Measurements from ENCODE around the gene FNDC3B. TPM values are rescaled to one million over a fixed set of nuclear protein-coding genes. Genes with fewer than 3 reads are reported as not detected.

FNDC3B gene
- total and polyA plus RNA-seq, 2 of the 8 experiments (the other 6 are each of a cell fraction or from before 2014, with no cell fraction given), result 14.1 to 44.4 TPM

GRCh38 chr3:172236771-172237742, 197.7 kb downstream of the FNDC3B start:
- H4K8ac ChIP-seq (ENCODE audit: extremely low read depth, insufficient read depth, low read length), result no peak overlapping the region
- no peak overlapping the region for H4K91ac ChIP-seq (replicated peaks; ENCODE audit: insufficient read length, low read length)
- H2BK12ac ChIP-seq (ENCODE audit: low read depth, low read length), result no peak overlapping the region
- no peak overlapping the region for H2BK120ac ChIP-seq (replicated peaks; ENCODE audit: low read depth, low read length)
- H2AFZ ChIP-seq (ENCODE audit: low read length), result no peak overlapping the region
- H3K27ac ChIP-seq (ENCODE audit: low read depth, low read length), result no peak overlapping the region
- no peak overlapping the region for H3K56ac ChIP-seq (replicated peaks; ENCODE audit: insufficient read length, low read depth, low read length)
- FAIRE-seq, result no peak
- no peaks in the 10 kb centered on the region for H3K27me3 ChIP-seq (replicated peaks in 1 of 4; ENCODE audit: control insufficient read depth in 3 of 4, extremely low read depth in 1 of 4, insufficient read depth in 3 of 4, low read length in 3 of 4)
- H3K23ac ChIP-seq (ENCODE audit: insufficient read length), result no peak overlapping the region
- ChIA-PET CTCF (ENCODE audit: partially characterized antibody) (interaction anchor here (0.6 to 2.1 kb wide), 3 partner anchors 9 to 412 kb away, joined by 3 to 4 read pairs (median 4); no protein-coding TSS in a partner anchor), POLR2A (ENCODE audit: partially characterized antibody) (no interaction called here)
- H3K4me1 ChIP-seq (replicated peaks in 1 of 4; ENCODE audit: control insufficient read depth in 3 of 4, insufficient read depth in 4 of 4, low read length in 3 of 4), result no peaks in the 10 kb centered on the region
- no peak overlapping the region for H2BK20ac ChIP-seq (ENCODE audit: low read length)
- H3K79me2 ChIP-seq (ENCODE audit: control insufficient read depth in 1 of 2, insufficient read depth in 2 of 2, low read length in 2 of 2), result peaks cover 0 to 5% of the 10 kb centered on the region in 2 experiments; a peak in 3 of 4 replicates
- no peaks in the 10 kb centered on the region for H4K20me1 ChIP-seq (replicated peaks in 1 of 2; ENCODE audit: control insufficient read depth in 1 of 2, insufficient read depth in 2 of 2, low read length in 2 of 2)
- DNase-seq (ENCODE audit: low read depth in 1 of 2, low spot score in 2 of 2), result no peak
- TF ChIP-seq SP2 (IDR thresholded peaks at IDR 0.05; ENCODE audit: low read length) (no peak), CEBPB (IDR thresholded peaks at IDR 0.05; ENCODE audit: low read depth, low read length) (no peak), RNF2 (IDR thresholded peaks at IDR 0.05; ENCODE audit: borderline replicate concordance, low read depth, low read length, missing control alignments, poor library complexity, severe bottlenecking) (no peak), SP1 (IDR thresholded peaks at IDR 0.05; ENCODE audit: low read depth, low read length) (no peak), SIX5 (IDR thresholded peaks at IDR 0.05; ENCODE audit: low read depth, low read length) (no peak), SUZ12 (IDR thresholded peaks at IDR 0.05; ENCODE audit: low read length) (no peak), SRF (IDR thresholded peaks at IDR 0.05; ENCODE audit: low read depth, low read length) (no peak)
- TF ChIP-seq, protein P1, sequence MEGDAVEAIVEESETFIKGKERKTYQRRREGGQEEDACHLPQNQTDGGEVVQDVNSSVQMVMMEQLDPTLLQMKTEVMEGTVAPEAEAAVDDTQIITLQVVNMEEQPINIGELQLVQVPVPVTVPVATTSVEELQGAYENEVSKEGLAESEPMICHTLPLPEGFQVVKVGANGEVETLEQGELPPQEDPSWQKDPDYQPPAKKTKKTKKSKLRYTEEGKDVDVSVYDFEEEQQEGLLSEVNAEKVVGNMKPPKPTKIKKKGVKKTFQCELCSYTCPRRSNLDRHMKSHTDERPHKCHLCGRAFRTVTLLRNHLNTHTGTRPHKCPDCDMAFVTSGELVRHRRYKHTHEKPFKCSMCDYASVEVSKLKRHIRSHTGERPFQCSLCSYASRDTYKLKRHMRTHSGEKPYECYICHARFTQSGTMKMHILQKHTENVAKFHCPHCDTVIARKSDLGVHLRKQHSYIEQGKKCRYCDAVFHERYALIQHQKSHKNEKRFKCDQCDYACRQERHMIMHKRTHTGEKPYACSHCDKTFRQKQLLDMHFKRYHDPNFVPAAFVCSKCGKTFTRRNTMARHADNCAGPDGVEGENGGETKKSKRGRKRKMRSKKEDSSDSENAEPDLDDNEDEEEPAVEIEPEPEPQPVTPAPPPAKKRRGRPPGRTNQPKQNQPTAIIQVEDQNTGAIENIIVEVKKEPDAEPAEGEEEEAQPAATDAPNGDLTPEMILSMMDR (IDR thresholded peaks at IDR 0.05; ENCODE audit: control extremely low read depth in 1 of 3, insufficient read depth in 1 of 3, low read depth in 1 of 3, low read length in 3 of 3), result no peak
- no peak overlapping the region for H3K18ac ChIP-seq (ENCODE audit: extremely low read depth, low read length)
- no peak overlapping the region for H2AK5ac ChIP-seq (ENCODE audit: low read depth, low read length)
- H3K36me3 ChIP-seq (ENCODE audit: control insufficient read depth in 2 of 4, insufficient read depth in 4 of 4, low read length in 3 of 4), result peaks cover 0 to 12% (median 3%) of the 10 kb centered on the region in 4 experiments; a peak in 4 of 8 replicates
- no peak overlapping the region for H2BK5ac ChIP-seq (ENCODE audit: low read depth, low read length)
- no peak overlapping the region for H3K9ac ChIP-seq (replicated peaks in 1 of 4; ENCODE audit: extremely low read depth in 1 of 4, low read depth in 3 of 4, low read length in 3 of 4)
- 87% methylated on average over 5 of the region's 5 CpGs; no CpG with 5 or more reads in 1 of the 2 experiments for WGBS, 2 experiments (ENCODE audit: extremely low coverage in 1 of 2, insufficient coverage in 1 of 2, insufficient read length in 1 of 2, insufficient replicate concordance in 2 of 2, low coverage in 1 of 2, low lambda C conversion rate in 2 of 2, missing lambda C conversion rate in 1 of 2)
- no peak overlapping the region for H3K4me3 ChIP-seq (ENCODE audit: extremely low read depth in 1 of 4, insufficient read depth in 2 of 4, low read depth in 3 of 4, low read length in 4 of 4)
- no peak overlapping the region for H2BK15ac ChIP-seq (ENCODE audit: low read length)
- no peak overlapping the region for H3K14ac ChIP-seq (ENCODE audit: insufficient read length)
- peaks cover 13 to 16% of the 10 kb centered on the region in 2 experiments for H3K9me3 ChIP-seq (ENCODE audit: insufficient read depth in 2 of 2, low read depth in 1 of 2, low read length in 1 of 2)
- no peak overlapping the region for H4K5ac ChIP-seq (ENCODE audit: insufficient read length, low read depth, low read length)
- H3K4me2 ChIP-seq (ENCODE audit: insufficient read depth in 1 of 2, low read depth in 2 of 2, low read length in 2 of 2), result no peak overlapping the region
- H3K4ac ChIP-seq (replicated peaks; ENCODE audit: insufficient read length, low read depth, low read length), result no peak overlapping the region
- no peaks in the 10 kb centered on the region for H3K23me2 ChIP-seq (ENCODE audit: low read depth, low read length)
- H3K79me1 ChIP-seq (ENCODE audit: low read depth, low read length), result 0 out of 2 replicates have a peak, but pooled peaks cover 2% of the 10 kb centered on the region
